Osteoblast (primary cell): ENCODE results near the gene TMEM18. TPM values are rescaled to one million over a fixed set of nuclear protein-coding genes. Genes with fewer than 3 reads are reported as not detected.

Experiments
- DNase-seq: peaks from one replicate; pipeline ENCODE4 v3.0.0; 2011; ENCODE audit warnings: low spot score, mixed read lengths; ENCODE audit not compliant: insufficient read length; ENCODE audit errors: missing footprints
- H2AFZ ChIP-seq: 2 replicates; pipeline ENCODE4 v1.6.0; 2011; ENCODE audit warnings: mild to moderate bottlenecking, low read length
- H3K27ac ChIP-seq: 2 replicates; pipeline ENCODE4 v1.5.1; 2011; ENCODE audit warnings: mild to moderate bottlenecking, low read depth, low read length, moderate library complexity
- H3K27me3 ChIP-seq: 2 replicates; pipeline ENCODE4 v1.6.0; 2012; ENCODE audit warnings: mild to moderate bottlenecking, control low read depth, inconsistent platforms, low read length, moderate library complexity; ENCODE audit not compliant: insufficient read depth
- H3K36me3 ChIP-seq: 2 replicates; pipeline ENCODE4 v1.5.1; 2011; ENCODE audit warnings: mild to moderate bottlenecking, low read length, control low read depth, moderate library complexity; ENCODE audit not compliant: insufficient read depth
- H3K4me1 ChIP-seq: 2 replicates; pipeline ENCODE4 v1.5.1; 2011; ENCODE audit warnings: mild to moderate bottlenecking, low read length, control low read depth, moderate library complexity; ENCODE audit not compliant: insufficient read depth
- H3K4me2 ChIP-seq: 2 replicates; pipeline ENCODE4 v1.6.0; 2011; ENCODE audit warnings: mild to moderate bottlenecking, low read length; ENCODE audit not compliant: insufficient read depth
- H3K4me3 ChIP-seq: fragments of 200-600 bp; sonication (generic); 3 replicates; pipeline ENCODE4 v1.5.1; 2012; ENCODE audit warnings: mild to moderate bottlenecking, low read length, inconsistent platforms; ENCODE audit not compliant: insufficient read depth
- H3K79me2 ChIP-seq: 2 replicates; pipeline ENCODE4 v1.6.0; 2012; ENCODE audit warnings: mild to moderate bottlenecking, low read length, control low read depth, inconsistent platforms; ENCODE audit not compliant: insufficient read depth
- H3K9me3 ChIP-seq: 2 replicates; pipeline ENCODE4 v1.5.1; 2011; ENCODE audit warnings: low read depth, low read length, control low read depth
- H4K20me1 ChIP-seq: 2 replicates; pipeline ENCODE4 v1.6.0; 2012; ENCODE audit warnings: mild to moderate bottlenecking, low read length, control low read depth; ENCODE audit not compliant: insufficient read depth
- total RNA-seq: library from RNA; depleted of rRNA; stranded (reverse); fragments of >200 nt; gene quantifications from 2 replicates; pipeline ENCODE4 v1.2.3, GENCODE V29; 2012
- TF ChIP-seq, protein P1 (sequence below): IDR thresholded peaks from 2 replicates; pipeline ENCODE4 v1.5.1; 2011; ENCODE audit warnings: mild to moderate bottlenecking, low read depth, low read length, moderate library complexity; ENCODE audit errors: extremely low read depth

Gene TMEM18
- total RNA-seq, 1 donor = 15.9 TPM

DNA sequence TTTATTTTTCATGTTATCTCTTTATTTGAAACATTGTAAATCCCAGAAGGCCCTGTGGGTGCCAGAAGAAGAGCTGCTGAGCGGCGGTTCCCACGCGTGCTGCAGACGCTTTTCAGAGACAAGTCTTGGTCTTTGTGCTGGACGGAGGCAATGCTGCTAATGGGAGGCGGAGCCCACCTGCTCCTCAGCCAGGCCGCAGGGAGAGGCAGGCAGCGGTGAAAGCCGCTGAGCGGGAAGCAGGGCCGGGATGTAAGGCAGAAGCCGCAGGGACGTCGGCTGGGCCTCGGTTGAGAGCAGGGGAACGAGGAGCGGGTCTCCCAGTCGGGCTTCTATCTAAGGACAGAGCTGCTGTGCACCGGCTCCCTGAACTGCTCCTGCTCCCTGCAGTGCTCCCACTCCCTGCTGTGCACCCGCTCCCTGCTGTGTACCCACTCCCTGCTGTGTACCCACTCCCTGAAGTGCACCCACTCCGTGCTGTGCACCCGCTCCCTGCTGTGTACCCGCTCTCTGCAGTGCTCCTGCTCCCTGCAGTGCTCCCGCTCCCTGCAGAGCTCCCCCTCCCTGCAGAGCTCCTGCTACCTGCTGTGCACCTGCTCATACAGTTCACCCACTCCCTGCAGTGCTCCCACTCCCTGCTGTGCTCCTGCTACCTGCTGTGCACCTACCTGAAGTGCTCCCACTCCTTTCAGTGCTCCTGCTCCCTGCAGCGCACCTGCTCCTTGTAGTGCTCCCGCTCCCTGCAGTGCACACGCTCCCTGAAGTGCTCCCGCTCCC is 16.4 kb downstream of the TMEM18 start:
- no peak overlapping the region for H2AFZ ChIP-seq
- no peak overlapping the region for H3K27ac ChIP-seq
- H3K4me1 ChIP-seq = no peaks in the 10 kb centered on the region
- peak; percentile 75 for DNase-seq
- no peaks in the 10 kb centered on the region for H3K79me2 ChIP-seq
- no peaks in the 10 kb centered on the region for H4K20me1 ChIP-seq
- H3K9me3 ChIP-seq = no peaks in the 10 kb centered on the region
- peaks cover under 1% of the 10 kb centered on the region for H3K36me3 ChIP-seq
- TF ChIP-seq, protein P1, sequence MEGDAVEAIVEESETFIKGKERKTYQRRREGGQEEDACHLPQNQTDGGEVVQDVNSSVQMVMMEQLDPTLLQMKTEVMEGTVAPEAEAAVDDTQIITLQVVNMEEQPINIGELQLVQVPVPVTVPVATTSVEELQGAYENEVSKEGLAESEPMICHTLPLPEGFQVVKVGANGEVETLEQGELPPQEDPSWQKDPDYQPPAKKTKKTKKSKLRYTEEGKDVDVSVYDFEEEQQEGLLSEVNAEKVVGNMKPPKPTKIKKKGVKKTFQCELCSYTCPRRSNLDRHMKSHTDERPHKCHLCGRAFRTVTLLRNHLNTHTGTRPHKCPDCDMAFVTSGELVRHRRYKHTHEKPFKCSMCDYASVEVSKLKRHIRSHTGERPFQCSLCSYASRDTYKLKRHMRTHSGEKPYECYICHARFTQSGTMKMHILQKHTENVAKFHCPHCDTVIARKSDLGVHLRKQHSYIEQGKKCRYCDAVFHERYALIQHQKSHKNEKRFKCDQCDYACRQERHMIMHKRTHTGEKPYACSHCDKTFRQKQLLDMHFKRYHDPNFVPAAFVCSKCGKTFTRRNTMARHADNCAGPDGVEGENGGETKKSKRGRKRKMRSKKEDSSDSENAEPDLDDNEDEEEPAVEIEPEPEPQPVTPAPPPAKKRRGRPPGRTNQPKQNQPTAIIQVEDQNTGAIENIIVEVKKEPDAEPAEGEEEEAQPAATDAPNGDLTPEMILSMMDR = no peak
- H3K4me3 ChIP-seq = no peak overlapping the region
- peaks cover 18% of the 10 kb centered on the region for H3K27me3 ChIP-seq
- no peak overlapping the region for H3K4me2 ChIP-seq

DNA sequence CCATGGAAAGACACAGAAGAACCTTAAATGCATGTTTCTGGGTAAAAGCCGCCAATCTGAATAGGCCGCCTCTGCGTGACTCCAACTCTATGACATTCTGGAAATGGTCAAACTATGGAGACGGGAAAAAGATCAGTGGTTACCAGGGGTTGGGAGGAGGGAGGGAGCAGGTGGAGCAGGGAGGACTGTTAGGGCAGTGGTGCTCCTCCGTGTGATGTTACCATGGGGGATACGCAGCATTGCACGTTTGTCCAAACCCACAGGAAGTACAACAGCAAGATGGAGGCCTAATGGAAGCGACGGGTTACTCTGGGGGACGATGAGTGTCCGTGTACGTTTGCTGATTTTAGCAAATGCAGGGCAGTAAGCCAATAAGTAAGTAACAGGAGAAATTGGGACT is 17.2 kb downstream of the TMEM18 start:
- DNase-seq = no peak
- H3K4me3 ChIP-seq = no peak overlapping the region
- TF ChIP-seq, protein P1 = no peak
- H3K79me2 ChIP-seq = no peaks in the 10 kb centered on the region
- H3K9me3 ChIP-seq = no peaks in the 10 kb centered on the region
- H3K36me3 ChIP-seq = no peaks in the 10 kb centered on the region
- H3K4me1 ChIP-seq = no peaks in the 10 kb centered on the region
- H2AFZ ChIP-seq = no peak overlapping the region
- peaks cover 18% of the 10 kb centered on the region for H3K27me3 ChIP-seq
- no peak overlapping the region for H3K4me2 ChIP-seq
- no peaks in the 10 kb centered on the region for H4K20me1 ChIP-seq
- no peak overlapping the region for H3K27ac ChIP-seq

DNA sequence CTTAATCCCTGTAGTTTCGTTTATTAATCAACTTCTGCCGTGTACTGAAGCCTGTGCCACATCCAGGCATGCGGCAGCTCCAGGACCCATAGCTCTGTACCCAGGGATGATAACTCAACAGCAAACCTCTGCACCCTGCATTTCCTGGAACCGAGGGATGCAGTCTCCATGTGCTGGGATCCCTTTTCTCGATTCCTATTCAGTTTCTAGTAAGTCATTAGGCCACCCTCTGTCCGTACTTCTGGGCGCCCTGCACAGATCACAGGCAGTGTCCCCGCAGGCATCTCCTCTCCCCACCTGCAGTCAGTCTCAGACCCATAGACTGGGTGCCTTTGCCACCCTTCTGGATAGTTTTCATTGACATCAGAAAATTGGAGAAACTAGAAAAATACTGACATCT is 18.8 kb downstream of the TMEM18 start:
- TF ChIP-seq, protein P1 = no peak
- Histone ChIP-seq H3K79me2 (no peaks in the 10 kb centered on the region), H3K27ac (no peak overlapping the region), H3K4me1 (no peaks in the 10 kb centered on the region), H3K9me3 (no peaks in the 10 kb centered on the region), H3K4me2 (no peak overlapping the region), H3K4me3 (no peak overlapping the region), H3K27me3 (peaks cover 18% of the 10 kb centered on the region), H4K20me1 (no peaks in the 10 kb centered on the region), H3K36me3 (no peaks in the 10 kb centered on the region), H2AFZ (no peak overlapping the region)
- DNase-seq = peak; percentile 71

DNA sequence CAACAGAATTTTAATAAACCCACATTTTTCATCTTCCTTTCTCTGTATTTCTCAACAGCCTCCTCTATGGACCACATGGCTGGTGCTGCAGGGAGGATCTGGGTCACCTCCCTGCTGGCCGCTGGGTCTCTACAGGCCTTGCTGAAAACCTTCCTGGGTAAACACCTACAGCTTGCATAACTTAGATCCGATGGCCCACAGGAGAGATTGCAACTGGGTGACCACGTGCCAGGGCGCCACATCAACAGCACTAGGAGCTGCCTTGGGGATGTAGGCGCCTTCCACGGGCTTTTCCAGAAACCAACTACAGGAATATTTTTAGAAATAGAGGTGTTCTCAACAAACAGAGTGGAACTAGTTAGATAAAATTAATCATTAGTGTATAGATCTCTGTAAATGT is 19.4 kb downstream of the TMEM18 start:
- Histone ChIP-seq H3K79me2 (no peaks in the 10 kb centered on the region), H3K36me3 (no peaks in the 10 kb centered on the region), H3K9me3 (no peaks in the 10 kb centered on the region), H3K4me3 (no peak overlapping the region), H3K27me3 (peaks cover 18% of the 10 kb centered on the region), H3K27ac (no peak overlapping the region), H2AFZ (no peak overlapping the region), H3K4me2 (no peak overlapping the region), H3K4me1 (no peaks in the 10 kb centered on the region), H4K20me1 (no peaks in the 10 kb centered on the region)
- TF ChIP-seq, protein P1 = no peak
- DNase-seq = peak; percentile 25
